ENCODE results near the gene TSR3.

TSR3 gene

GRCh38 chr16:1355591-1355990, 3.9 kb upstream of the TSR3 start:
- no peak for DNase-seq (ENCODE audit: low read depth in 3 of 3, low spot score in 1 of 3)

DNA sequence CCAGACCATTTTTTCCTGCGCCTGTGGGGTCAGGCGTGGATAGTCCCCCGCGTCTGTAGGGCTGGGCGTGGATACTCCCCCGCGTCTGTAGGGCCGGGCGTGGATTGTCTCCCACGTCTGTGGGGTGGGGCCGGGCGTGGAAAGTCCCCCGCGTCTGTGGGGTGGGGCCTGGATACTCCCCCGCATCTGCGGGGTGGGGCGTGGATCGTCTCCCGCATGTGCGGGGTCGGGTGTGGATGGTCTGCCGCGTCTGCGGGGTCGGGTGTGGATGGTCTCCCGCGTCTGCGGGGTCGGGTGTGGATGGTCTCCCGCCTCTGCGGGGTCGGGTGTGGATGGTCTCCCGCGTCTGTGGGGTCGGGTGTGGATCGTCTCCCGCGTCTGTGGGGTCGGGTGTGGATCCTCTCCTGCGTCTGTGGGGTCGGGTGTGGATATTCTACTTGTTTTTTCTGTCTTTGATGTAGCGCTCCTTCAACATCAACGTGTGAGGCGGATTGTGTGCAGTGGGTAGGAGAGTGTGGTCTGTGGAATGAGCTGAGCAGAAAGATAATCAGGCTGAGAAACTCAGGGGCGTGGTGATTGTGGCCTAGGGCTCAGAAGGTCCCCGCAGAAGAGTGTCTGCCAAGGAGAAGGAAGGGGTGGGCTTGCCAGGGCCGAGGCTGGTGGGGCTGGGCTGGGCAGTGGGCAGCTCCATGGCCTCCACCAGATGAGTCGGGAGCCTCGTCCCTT, 3.3 kb upstream of the TSR3 start:
- no peak for DNase-seq (ENCODE audit: low read depth in 3 of 3, low spot score in 1 of 3)

GRCh38 chr16:1351215-1351581, 480 bp downstream of the TSR3 start:
- DNase-seq (ENCODE audit: low read depth in 3 of 3, low spot score in 1 of 3): no peak

- DNase-seq (ENCODE audit: low read depth in 3 of 3, low spot score in 1 of 3): no peak
Measured at GRCh38 chr16:1350691-1351090, 987 bp downstream of the TSR3 start.

- no peak for DNase-seq (ENCODE audit: low read depth in 3 of 3, low spot score in 1 of 3)
Measured at GRCh38 chr16:1349951-1350350, 1.7 kb downstream of the TSR3 start.

DNA sequence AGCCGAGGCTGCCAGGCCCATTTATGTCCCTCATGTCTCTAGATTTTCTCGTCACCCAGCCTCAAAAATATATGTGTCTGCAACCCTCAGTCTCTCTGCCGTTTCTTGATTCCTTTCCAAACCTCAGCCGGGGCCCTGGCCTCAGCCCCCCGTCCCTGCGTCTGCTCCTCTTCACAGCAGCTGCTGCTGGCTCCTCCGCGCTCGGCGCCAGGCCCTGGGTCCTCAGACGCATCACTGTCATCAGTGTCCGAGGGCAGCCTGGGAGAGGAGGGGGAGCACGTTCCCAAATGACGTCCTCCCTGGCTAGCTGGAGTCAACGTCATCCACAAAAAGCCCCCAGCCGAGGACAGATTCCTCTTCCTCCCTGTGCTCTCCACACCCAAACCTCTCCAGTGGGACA, 2.3 kb downstream of the TSR3 start:
- no peak for DNase-seq (ENCODE audit: low read depth in 3 of 3, low spot score in 1 of 3)

GRCh38 chr16:1348926-1349325, 2.8 kb downstream of the TSR3 start:
- no peak for DNase-seq (ENCODE audit: low read depth in 3 of 3, low spot score in 1 of 3)

DNA sequence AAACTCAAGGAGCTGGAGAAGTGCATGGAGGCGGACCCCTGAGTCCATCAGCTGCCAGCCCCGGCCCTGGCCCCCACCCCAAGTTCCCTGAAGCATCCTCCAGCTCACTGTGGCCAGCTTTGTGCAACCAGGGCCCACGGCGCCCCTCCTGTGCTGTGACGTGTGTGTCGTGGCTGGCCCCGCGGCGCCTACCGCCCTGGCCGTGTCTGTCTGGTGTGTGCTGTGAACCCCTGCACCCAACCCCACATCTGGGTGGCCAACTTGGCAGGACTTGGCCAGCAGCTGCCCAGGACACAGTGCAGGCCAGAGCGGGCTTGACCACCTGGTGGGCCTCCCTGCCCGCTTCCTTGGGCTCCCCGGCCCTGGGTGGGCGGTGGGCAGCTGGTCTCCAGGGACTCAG, 3.2 kb downstream of the TSR3 start:
- no peak for DNase-seq (ENCODE audit: low read depth in 3 of 3, low spot score in 1 of 3)

DNA sequence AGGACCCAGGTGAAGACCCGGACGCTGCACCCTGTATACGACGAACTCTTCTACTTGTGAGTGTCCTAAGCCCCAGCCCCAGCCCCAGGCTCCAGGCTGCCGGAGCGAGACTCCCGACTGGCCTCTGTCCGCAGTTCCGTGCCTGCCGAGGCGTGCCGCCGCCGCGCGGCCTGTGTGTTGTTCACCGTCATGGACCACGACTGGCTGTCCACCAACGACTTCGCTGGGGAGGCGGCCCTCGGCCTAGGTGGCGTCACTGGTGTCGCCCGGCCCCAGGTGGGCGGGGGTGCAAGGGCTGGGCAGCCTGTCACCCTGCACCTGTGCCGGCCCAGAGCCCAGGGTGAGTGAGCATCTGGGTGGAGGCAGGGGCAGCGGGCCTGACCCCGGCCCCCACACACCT, 3.7 kb downstream of the TSR3 start:
- DNase-seq (ENCODE audit: low read depth in 3 of 3, low spot score in 1 of 3): no peak

GRCh38 chr16:1347286-1347855, 4.3 kb downstream of the TSR3 start:
- no peak for DNase-seq (ENCODE audit: low read depth in 3 of 3, low spot score in 1 of 3)

GRCh38 chr16:1346422-1347285, 5.0 kb downstream of the TSR3 start:
- no peak for DNase-seq (ENCODE audit: low read depth in 3 of 3, low spot score in 1 of 3)

DNA sequence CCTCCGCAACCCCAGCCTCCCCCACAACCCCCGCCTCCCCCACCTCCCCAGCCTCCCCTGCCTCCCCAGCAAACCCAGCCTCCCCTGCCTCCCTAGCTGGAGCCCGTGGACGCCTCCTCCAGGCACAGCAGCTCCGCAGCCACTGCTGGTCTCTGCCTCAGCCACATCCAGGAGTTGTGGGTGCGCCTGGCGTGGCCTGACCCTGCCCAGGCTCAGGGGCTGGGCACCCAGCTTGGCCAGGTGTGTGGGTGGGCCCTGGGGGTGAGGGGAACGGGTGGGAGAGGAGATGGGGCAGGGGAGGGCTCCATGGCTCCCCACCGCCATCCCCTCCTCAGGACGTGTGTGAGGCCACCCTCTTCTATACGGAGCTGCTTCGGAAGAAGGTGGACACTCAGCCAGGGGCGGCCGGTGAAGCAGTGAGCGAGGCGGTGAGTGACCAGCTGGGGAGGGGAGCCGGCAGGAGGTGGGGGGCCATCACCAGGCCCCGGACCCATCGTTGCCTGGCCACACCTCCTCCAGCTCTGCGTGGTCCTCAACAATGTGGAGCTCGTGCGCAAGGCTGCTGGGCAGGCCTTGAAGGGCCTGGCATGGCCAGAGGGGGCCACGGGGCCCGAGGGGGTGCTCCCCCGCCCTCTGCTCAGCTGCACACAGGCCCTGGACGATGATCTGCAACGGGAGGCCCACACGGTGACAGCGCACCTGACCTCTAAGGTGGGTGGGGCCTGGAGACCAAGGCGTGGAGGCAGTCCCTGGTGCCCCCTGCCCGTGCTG, 5.8 kb downstream of the TSR3 start:
- no peak for DNase-seq (ENCODE audit: low read depth in 3 of 3, low spot score in 1 of 3)

DNA sequence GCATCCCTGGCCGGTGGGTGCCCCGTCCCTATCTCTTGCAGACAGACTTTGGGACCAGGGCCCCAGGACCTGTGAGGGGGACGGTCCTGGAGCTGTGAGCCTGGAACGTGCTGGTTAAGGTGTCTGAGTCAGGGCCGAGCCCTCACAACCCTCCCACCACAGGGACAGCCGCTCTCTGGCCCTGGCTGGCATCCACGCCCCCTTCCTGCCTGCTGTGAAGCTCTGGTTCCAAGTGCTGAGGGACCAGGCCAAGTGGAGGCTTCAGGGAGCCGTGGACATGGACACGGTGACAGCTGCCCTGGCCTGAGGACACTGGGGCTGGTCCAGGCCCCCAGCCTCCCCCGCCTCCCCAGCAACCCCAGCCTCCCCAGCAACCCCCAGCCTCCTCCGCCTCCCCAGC, 6.6 kb downstream of the TSR3 start:
- no peak for DNase-seq (ENCODE audit: low read depth in 3 of 3, low spot score in 1 of 3)

- DNase-seq (ENCODE audit: low read depth in 3 of 3, low spot score in 1 of 3): no peak
Measured at GRCh38 chr16:1344499-1344898, 7.2 kb downstream of the TSR3 start.

DNA sequence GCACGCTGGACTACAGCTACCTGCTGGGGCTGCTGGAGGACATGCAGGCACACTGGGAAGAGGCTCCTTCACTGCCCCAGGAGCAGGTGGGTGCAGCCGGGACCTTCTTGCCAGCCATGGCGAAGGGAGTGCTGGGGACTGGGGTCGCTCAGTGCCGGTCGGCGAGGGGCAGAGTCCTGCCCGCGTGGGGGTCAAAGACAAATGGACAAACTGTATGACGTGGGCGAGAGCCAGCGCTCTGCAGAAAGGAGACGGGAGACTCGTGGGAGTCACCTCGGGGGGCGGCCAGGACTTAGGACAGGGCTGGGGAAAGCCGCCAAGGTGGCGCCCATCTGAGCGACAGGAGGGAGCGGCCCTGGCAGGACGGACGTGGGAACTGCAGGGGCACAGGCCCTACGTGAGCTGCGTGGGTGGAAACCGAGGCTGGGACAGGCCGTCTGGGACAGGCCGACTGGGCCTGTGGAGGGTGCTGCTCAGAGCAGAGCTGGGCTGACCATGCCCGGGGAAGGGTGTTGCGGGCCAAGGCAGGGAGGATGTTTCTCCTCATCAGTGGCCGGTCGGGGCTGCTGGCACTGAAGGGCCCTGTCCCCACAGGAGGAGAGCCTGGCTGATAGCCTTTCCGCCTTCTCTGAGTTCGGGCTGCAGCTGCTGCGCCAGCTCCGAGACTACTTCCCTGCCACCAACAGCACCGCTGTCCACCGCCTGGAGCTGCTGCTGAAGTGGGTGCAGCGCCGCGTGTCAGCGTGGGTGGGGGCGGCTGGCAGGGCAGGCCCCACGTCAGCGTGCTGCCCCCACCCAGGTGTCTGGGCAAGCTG, 8.0 kb downstream of the TSR3 start:
- no peak for DNase-seq (ENCODE audit: low read depth in 3 of 3, low spot score in 1 of 3)

- peak; percentile 82 to 93 (median 87) for DNase-seq (ENCODE audit: low read depth in 3 of 3, low spot score in 1 of 3)
Measured at GRCh38 chr16:1342526-1343427, 8.9 kb downstream of the TSR3 start.

- DNase-seq (ENCODE audit: low read depth in 3 of 3, low spot score in 1 of 3): no peak
Measured at GRCh38 chr16:1341495-1342420, 9.9 kb downstream of the TSR3 start.

DNA sequence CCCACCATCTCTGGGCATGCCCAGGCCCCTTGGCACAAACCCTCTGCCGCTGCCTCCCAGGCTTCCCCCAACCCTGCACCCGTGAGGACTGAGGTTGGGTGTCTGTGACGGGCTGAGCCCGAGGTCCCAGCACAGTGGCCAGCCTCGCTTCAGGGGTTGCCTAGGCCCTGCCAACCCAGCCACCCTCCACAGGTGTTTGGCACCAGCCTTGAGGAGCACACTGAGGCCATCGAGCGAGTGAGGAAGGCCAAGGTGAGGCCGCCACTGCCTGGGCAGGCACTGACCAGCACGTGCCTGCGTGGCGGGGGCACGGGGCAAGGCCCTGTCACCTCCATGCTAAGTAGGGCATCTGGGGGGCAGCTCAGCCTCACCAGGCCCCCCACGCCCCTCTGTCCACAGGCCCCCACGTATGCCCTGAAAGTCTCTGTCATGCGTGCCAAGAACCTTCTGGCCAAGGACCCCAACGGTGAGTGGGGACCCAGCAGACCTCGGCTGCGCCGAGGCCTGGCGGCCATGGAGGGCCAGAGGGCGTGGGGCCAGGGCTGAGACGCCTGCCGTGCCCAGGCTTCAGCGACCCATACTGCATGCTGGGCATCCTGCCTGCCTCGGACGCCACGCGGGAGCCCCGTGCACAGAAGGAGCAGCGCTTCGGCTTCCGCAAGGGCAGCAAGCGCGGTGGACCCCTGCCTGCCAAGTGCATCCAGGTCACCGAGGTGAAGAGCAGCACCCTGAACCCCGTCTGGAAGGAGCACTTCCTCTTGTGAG, 10.8 kb downstream of the TSR3 start:
- no peak for DNase-seq (ENCODE audit: low read depth in 3 of 3, low spot score in 1 of 3)
